Astrocyte (in vitro differentiated cells and primary cell): Measurements from ENCODE around the gene NME9. TPM values are rescaled to one million over a fixed set of nuclear protein-coding genes. Genes with fewer than 3 reads are reported as not detected.

Experiments used
- DNase-seq: peaks from one replicate; pipeline ENCODE4 v3.0.0-alpha.2; 2010; ENCODE audit warnings: low read depth
- FAIRE-seq: peaks from 2 replicates; lab custom pipeline; 2011; peaks lifted over from hg19 to GRCh38; lab: Jason Lieb, UNC
- H2AFZ ChIP-seq: 2 replicates; pipeline ENCODE4 v1.6.0; 2012; ENCODE audit warnings: low read depth, low read length, inconsistent platforms
- H3K27ac ChIP-seq: 2 replicates; pipeline ENCODE4 v1.5.1; 2011; ENCODE audit warnings: low read depth, low read length, inconsistent platforms
- H3K27me3 ChIP-seq: 2 replicates; pipeline ENCODE4 v1.6.0; 2011; ENCODE audit warnings: low read length, inconsistent platforms; ENCODE audit not compliant: insufficient read depth
- H3K36me3 ChIP-seq: 2 replicates; pipeline ENCODE4 v1.5.1; 2011; ENCODE audit warnings: low read length, inconsistent platforms; ENCODE audit not compliant: insufficient read depth
- H3K4me1 ChIP-seq: 2 replicates; pipeline ENCODE4 v1.5.1; 2011; ENCODE audit warnings: low read length, inconsistent platforms; ENCODE audit not compliant: insufficient read depth
- H3K4me2 ChIP-seq: 2 replicates; pipeline ENCODE4 v1.6.0; 2012; ENCODE audit warnings: low read length, inconsistent platforms
- H3K4me3 ChIP-seq: 2 replicates; pipeline ENCODE4 v1.5.1; 2011; ENCODE audit warnings: low read depth, mild to moderate bottlenecking, low read length, inconsistent platforms; ENCODE audit not compliant: insufficient read depth
- H3K79me2 ChIP-seq: 2 replicates; pipeline ENCODE4 v1.6.0; 2012; ENCODE audit warnings: mild to moderate bottlenecking, low read length, inconsistent platforms; ENCODE audit not compliant: insufficient read depth
- H3K9ac ChIP-seq: 2 replicates; pipeline ENCODE4 v1.6.0; 2012; ENCODE audit warnings: mild to moderate bottlenecking, low read length, inconsistent platforms
- H3K9me3 ChIP-seq: 2 replicates; pipeline ENCODE4 v1.5.1; 2012; ENCODE audit warnings: low read depth, mild to moderate bottlenecking, low read length, inconsistent platforms; ENCODE audit not compliant: insufficient read depth
- H4K20me1 ChIP-seq: 2 replicates; pipeline ENCODE4 v1.6.0; 2012; ENCODE audit warnings: low read length, inconsistent platforms; ENCODE audit not compliant: insufficient read depth
- H3K27ac Mint-ChIP-seq: one replicate; pipeline ENCODE4 v1.8.0; 2021; ENCODE audit warnings: mild to moderate bottlenecking, mixed read lengths; ENCODE audit not compliant: unreplicated experiment
- H3K27me3 Mint-ChIP-seq: one replicate; pipeline ENCODE4 v1.8.0; 2021; ENCODE audit warnings: low read depth, mixed read lengths; ENCODE audit not compliant: unreplicated experiment
- H3K36me3 Mint-ChIP-seq: one replicate; pipeline ENCODE4 v1.8.0; 2021; ENCODE audit warnings: low read depth, mixed read lengths; ENCODE audit not compliant: unreplicated experiment
- H3K4me1 Mint-ChIP-seq: one replicate; pipeline ENCODE4 v1.8.0; 2021; ENCODE audit warnings: low read depth, mixed read lengths; ENCODE audit not compliant: unreplicated experiment
- H3K4me3 Mint-ChIP-seq: one replicate; pipeline ENCODE4 v1.8.0; 2021; ENCODE audit warnings: mild to moderate bottlenecking, moderate library complexity, mixed read lengths; ENCODE audit not compliant: unreplicated experiment
- H3K9me3 Mint-ChIP-seq: one replicate; pipeline ENCODE4 v1.8.0; 2021; ENCODE audit warnings: mild to moderate bottlenecking, mixed read lengths; ENCODE audit not compliant: unreplicated experiment
- CTCF ChIP-seq: IDR thresholded peaks from 2 replicates; pipeline ENCODE4 v1.5.1; 2011; ENCODE audit warnings: low read depth, mild to moderate bottlenecking, inconsistent platforms, low read length, moderate library complexity; ENCODE audit not compliant: insufficient read depth
- EZH2 ChIP-seq: IDR thresholded peaks from 2 replicates; pipeline ENCODE4 v1.6.1; 2012; ENCODE audit warnings: mild to moderate bottlenecking, low read length, inconsistent platforms; ENCODE audit not compliant: insufficient read depth
- total RNA-seq: library from RNA; stranded (reverse); gene quantifications from 2 replicates; pipeline ENCODE4 v1.2.1, GENCODE V29; 2021

NME9 gene
- total RNA-seq, 1 donor from 2014 or later, result 0.54 TPM

GRCh38 chr3:138361561-138361971 lies 31.9 kb upstream of the NME9 start:
- no peaks in the 10 kb centered on the region for H3K27me3 Mint-ChIP-seq
- Histone ChIP-seq H2AFZ (no peak overlapping the region), H3K27ac (no peak overlapping the region), H3K4me1 (no peaks in the 10 kb centered on the region), H3K4me2 (no peak overlapping the region), H3K4me3 (no peak overlapping the region), H3K79me2 (peaks cover 6% of the 10 kb centered on the region), H3K9ac (no peak overlapping the region), H4K20me1 (peaks cover 55% of the 10 kb centered on the region), H3K9me3 (no peaks in the 10 kb centered on the region), H3K27me3 (no peaks in the 10 kb centered on the region), H3K36me3 (no peaks in the 10 kb centered on the region)
- H3K4me1 Mint-ChIP-seq, result peaks cover 14% of the 10 kb centered on the region
- FAIRE-seq, result no peak
- peaks cover 13% of the 10 kb centered on the region for H3K36me3 Mint-ChIP-seq
- TF ChIP-seq EZH2 (no peak), CTCF (no peak)
- DNase-seq, result no peak
- H3K4me3 Mint-ChIP-seq, result no peak overlapping the region
- peak overlapping the region; percentile 59 for H3K27ac Mint-ChIP-seq
- H3K9me3 Mint-ChIP-seq, result no peaks in the 10 kb centered on the region

- Histone ChIP-seq H3K36me3 (no peaks in the 10 kb centered on the region), H3K79me2 (peaks cover 6% of the 10 kb centered on the region), H3K4me1 (no peaks in the 10 kb centered on the region), H3K4me3 (no peak overlapping the region), H3K9me3 (no peaks in the 10 kb centered on the region), H4K20me1 (peaks cover 50% of the 10 kb centered on the region), H2AFZ (no peak overlapping the region), H3K4me2 (no peak overlapping the region), H3K9ac (no peak overlapping the region), H3K27me3 (no peaks in the 10 kb centered on the region), H3K27ac (no peak overlapping the region)
- Mint-ChIP-seq H3K27me3 (no peaks in the 10 kb centered on the region), H3K36me3 (peaks cover 11% of the 10 kb centered on the region), H3K27ac (peak overlapping the region; percentile 59), H3K4me1 (peaks cover 14% of the 10 kb centered on the region), H3K4me3 (no peak overlapping the region), H3K9me3 (no peaks in the 10 kb centered on the region)
- DNase-seq (no peak), FAIRE-seq (no peak)
- TF ChIP-seq EZH2 (no peak), CTCF (no peak)
Measured at GRCh38 chr3:138360869-138361525, 31.3 kb upstream of the NME9 start.
